Transverse colon (tissue), 4 donors: ENCODE measurements around the gene ASB5.

Experiments
- EP300 ChIP-seq: sonication (generic); formaldehyde crosslinking; IDR thresholded peaks from one replicate; pipeline ENCODE4 v1.6.1; 2017; ENCODE audit warnings: antibody characterized with exemption, low read depth
- POLR2A ChIP-seq: fragments of 450-650 bp; IDR thresholded peaks from one replicate; pipeline ENCODE4 v1.6.1; 2016; ENCODE audit warnings: antibody characterized with exemption, mild to moderate bottlenecking, moderate library complexity
- POLR2AphosphoS5 ChIP-seq, 3 donors: sonication (generic); formaldehyde crosslinking; IDR thresholded peaks; one replicate each; pipeline ENCODE4 v1.6.1; 2016; ENCODE audit warnings: antibody characterized with exemption in 3 of 3
- TF ChIP-seq, protein P1 (sequence below), 5 experiments: fragments of 200-600 bp in 3 of 5; fragments of 450-650 bp in 2 of 5; sonication (generic) in 3 of 5; IDR thresholded peaks; 1 replicate in 2 of 5; 2 replicates in 3 of 5; pipeline ENCODE4 v1.5.1; 2016 to 2017; ENCODE audit warnings: antibody characterized with exemption in 5 of 5, inconsistent platforms in 3 of 5, mild to moderate bottlenecking in 2 of 5, moderate library complexity in 1 of 5

DNA sequence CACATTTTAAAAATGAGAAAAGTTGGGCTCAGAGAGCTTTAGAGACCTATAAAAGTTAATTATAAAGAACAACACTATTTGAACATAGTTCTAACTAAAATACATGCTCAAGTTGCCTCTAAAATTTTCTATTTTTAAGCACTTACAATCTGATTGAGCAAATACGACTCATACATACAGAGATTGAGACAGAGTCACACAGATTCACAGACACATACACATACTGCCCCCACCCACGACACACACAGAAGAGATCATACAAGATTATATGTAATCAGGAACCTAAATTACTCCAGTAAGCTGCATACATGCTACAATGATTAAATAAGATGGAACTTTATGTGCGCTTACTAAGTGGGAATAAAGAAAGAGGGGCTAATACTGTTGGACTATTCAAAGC lies 2.7 kb upstream of the ASB5 start:
- no peak for TF ChIP-seq POLR2A
- TF ChIP-seq, protein P1, sequence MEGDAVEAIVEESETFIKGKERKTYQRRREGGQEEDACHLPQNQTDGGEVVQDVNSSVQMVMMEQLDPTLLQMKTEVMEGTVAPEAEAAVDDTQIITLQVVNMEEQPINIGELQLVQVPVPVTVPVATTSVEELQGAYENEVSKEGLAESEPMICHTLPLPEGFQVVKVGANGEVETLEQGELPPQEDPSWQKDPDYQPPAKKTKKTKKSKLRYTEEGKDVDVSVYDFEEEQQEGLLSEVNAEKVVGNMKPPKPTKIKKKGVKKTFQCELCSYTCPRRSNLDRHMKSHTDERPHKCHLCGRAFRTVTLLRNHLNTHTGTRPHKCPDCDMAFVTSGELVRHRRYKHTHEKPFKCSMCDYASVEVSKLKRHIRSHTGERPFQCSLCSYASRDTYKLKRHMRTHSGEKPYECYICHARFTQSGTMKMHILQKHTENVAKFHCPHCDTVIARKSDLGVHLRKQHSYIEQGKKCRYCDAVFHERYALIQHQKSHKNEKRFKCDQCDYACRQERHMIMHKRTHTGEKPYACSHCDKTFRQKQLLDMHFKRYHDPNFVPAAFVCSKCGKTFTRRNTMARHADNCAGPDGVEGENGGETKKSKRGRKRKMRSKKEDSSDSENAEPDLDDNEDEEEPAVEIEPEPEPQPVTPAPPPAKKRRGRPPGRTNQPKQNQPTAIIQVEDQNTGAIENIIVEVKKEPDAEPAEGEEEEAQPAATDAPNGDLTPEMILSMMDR (IDR thresholded peaks at IDR 0.05) = no peak
- TF ChIP-seq POLR2AphosphoS5 (IDR thresholded peaks at IDR 0.05) = no peak
- TF ChIP-seq EP300 = no peak
